Fibroblast of the aortic adventitia (primary cell): Measurements from ENCODE around the gene GOLGA2. TPM values are rescaled to one million over a fixed set of nuclear protein-coding genes. Genes with fewer than 3 reads are reported as not detected.

Experiments
- DNase-seq: peaks from one replicate; pipeline ENCODE4 v3.0.0-alpha.2; 2010; ENCODE audit warnings: low read depth
- H3K4me3 ChIP-seq: 2 replicates; pipeline ENCODE4 v1.5.1; 2011; ENCODE audit warnings: low read depth, mild to moderate bottlenecking, control low read depth, low read length, moderate library complexity
- total RNA-seq: library from RNA; depleted of rRNA; stranded (reverse); fragments of >200 nt; gene quantifications from 2 replicates; pipeline ENCODE4 v1.2.3, GENCODE V29; 2012; ENCODE audit warnings: low replicate concordance
- TF ChIP-seq, protein P1 (sequence below): IDR thresholded peaks from 2 replicates; pipeline ENCODE4 v1.5.1; 2011; ENCODE audit warnings: mild to moderate bottlenecking, low read length, control low read depth, inconsistent platforms; ENCODE audit not compliant: insufficient read depth

The GOLGA2 gene
- total RNA-seq, 1 donor: 108 TPM

DNA sequence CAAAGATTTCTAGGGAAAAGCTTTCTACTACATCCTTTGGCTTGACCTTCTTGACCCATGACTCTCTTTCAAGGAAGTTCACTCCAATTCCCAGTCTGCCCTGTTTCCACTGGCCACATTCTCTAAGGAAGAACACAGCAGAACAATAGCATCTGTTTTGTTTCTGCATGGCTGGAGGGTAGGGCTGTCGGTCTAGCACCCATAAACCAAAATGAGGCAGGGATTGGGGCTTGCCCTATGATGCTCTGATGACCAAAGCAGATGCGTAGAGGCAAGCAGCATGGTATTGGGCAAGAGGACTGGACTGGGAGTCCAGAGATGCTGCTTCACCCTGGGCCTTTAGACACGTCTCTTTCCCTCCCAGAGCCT is 24.1 kb downstream of the GOLGA2 start:
- peak; percentile 28 for DNase-seq
- H3K4me3 ChIP-seq: no peak overlapping the region
- TF ChIP-seq, protein P1, sequence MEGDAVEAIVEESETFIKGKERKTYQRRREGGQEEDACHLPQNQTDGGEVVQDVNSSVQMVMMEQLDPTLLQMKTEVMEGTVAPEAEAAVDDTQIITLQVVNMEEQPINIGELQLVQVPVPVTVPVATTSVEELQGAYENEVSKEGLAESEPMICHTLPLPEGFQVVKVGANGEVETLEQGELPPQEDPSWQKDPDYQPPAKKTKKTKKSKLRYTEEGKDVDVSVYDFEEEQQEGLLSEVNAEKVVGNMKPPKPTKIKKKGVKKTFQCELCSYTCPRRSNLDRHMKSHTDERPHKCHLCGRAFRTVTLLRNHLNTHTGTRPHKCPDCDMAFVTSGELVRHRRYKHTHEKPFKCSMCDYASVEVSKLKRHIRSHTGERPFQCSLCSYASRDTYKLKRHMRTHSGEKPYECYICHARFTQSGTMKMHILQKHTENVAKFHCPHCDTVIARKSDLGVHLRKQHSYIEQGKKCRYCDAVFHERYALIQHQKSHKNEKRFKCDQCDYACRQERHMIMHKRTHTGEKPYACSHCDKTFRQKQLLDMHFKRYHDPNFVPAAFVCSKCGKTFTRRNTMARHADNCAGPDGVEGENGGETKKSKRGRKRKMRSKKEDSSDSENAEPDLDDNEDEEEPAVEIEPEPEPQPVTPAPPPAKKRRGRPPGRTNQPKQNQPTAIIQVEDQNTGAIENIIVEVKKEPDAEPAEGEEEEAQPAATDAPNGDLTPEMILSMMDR: no peak

DNA sequence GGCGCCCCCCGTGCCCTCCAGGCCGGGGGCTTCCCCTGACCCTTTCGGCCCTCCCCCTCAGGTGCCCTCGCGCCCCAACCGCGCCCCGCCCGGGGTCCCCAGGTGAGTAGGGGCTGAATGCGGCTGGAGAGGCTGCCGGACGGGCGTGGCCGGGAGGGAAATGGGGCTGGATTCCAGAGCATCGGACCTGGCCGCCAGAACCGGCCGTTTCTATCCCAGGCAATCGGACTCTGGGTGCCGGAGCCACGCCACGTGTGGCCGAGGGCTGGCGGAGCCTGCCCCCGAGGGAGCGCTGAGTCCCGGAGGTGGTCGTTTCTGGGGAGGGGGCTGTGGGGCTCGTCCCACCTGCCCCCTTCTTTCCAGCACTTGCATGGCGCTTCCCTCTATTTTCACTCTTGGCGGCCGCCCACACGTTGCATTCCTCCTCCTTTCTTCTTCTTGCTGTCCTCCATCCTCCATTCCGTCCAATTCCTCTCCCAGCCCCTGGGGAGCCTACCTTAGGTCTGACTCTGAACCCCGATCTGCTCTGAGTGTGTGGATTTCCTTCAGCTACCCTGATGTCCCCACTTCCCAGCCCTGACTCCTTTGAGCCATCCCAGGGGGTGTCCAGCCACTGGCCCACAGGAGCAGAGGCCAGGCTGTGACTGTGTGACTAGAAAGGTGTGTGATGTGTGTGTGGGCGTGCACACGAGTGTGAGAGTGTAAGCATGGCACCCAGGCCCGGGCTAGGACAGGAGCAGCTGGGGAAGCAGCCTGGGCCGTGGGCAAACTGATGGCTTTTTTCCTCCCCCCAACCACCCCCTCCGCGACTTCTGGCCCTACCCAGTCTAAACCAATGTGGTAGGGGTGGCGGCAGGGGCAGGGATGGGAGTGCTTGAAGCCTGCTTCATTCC is 24.7 kb downstream of the GOLGA2 start:
- H3K4me3 ChIP-seq: no peak overlapping the region

DNA sequence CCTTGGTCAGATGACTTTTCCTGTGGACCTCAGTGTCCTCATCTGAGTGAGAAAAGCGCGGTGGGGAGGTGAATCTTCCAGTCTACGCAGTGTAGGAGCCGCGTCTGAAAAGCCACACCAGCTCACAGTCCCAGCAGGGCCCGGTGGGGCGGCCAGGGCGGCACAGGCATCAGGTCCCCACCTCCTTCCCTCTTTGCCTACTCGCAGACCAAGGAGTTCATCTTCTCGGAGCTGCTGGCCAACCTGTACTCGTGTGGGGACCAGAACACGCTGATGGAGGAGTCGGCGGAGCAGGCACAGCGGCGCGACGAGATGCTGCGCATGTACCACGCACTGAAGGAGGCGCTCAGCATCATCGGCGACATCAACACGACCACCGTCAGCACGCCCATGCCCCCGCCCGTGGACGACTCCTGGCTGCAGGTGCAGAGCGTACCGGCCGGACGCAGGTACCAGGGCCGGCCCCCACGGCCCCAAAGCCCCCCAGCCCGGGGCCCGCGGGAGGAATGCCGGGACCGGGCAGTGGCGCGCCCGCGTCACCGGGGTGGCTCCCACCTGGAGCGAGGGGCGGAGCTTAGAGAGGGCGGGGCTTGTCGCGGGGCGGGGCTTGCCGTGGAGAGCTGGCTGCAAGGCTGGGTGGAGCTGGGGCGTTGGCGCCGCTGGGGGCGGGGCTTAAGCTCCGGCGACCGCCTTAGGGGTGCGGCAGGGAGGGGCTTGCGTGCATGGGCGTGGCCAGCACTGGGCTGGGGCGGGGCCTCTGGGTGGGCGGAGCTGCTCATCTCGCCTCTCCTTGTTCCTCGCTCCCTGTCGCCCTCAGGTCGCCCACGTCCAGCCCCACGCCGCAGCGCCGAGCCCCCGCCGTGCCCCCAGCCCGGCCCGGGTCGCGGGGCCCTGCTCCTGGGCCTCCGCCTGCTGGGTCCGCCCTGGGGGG is 25.6 kb downstream of the GOLGA2 start:
- no peak overlapping the region for H3K4me3 ChIP-seq
- peak; percentile 50 for DNase-seq
- TF ChIP-seq, protein P1: no peak

More for the DNA sequence above, 24.7 kb downstream of the GOLGA2 start:
- DNase-seq: no peak
- TF ChIP-seq, protein P1: no peak

DNA sequence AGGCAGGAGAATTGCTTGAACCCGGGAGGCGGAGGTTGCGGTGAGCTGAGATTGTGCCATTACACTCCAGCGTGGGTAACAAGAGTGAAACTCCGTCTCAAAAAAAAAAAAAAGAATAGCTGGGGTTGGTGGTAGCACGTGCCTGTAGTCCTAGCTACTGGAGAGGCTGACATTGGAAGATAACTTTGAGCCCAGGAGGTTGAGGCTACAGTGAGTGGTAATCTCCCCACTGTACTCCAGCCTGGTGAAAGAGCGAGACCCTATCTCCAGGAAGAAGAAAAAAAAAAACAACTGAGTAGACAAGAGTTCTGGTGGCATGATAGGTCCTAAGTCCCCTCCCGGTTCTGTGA is 26.3 kb downstream of the GOLGA2 start:
- no peak overlapping the region for H3K4me3 ChIP-seq
- no peak for DNase-seq
- TF ChIP-seq, protein P1: no peak

DNA sequence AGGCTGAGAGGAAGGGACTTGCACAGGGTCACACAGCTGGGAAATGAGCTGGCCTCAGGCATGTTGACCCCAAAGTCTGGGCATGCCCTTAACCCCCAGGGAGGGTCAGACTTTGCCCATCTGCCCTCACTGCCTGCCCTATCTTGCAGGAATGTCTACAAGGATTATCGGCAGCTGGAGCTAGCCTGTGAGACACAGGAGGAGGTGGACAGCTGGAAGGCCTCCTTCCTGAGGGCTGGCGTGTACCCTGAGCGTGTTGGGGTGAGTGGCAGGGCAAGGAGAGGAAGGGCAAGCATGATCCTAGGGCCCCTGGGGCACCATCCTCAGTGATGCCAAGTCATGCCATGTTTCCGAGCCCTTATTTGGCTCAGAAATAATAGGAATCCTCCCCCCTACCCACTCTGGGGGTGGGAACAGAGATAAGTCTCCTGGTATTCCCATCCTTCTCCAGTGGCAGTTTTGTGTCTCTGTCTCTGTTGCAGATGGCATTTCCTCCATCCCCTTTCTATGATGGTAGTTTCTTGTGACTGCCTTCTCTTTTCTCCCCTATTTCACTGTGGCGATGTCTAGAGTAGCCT is 28.5 kb downstream of the GOLGA2 start:
- H3K4me3 ChIP-seq: no peak overlapping the region
- TF ChIP-seq, protein P1: no peak
- DNase-seq: no peak

DNA sequence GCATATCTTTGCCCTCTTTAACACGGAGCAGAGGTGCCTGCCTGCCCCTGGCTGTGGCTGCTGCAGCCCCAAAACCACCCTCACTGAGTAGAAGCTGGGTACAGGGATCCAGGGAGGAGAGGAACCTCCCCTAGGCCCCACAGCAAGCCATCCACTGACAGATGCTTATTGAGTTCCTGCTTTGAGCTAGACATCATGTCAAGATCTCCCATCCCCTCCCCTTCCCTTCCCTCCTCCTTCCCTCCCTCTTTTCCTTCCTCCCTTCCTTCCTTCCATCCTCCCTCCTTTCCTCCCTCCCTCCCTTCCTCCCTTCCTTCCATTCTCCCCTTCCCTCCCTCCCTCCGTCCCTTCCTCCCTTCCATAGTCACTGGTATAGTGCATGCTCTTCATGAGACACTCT is 29.3 kb downstream of the GOLGA2 start:
- DNase-seq: no peak
- no peak overlapping the region for H3K4me3 ChIP-seq
- TF ChIP-seq, protein P1: no peak
